Measurements from ENCODE around the gene ZNF816.

- TF ChIP-seq EZH2 (IDR thresholded peaks at IDR 0.05) (no peak), POLR2AphosphoS5 (IDR thresholded peaks at IDR 0.05; ENCODE audit: borderline replicate concordance, low read depth, low read length) (no peak), FOXP2 (optimal IDR thresholded peaks at IDR 0.05; ENCODE audit: control extremely low read depth, extremely low read length, insufficient read depth) (no peak)
Observed at GRCh38 chr19:52992109-52993004, 29.7 kb upstream of the ZNF816 start.
